OCI-LY3 (cell line): ENCODE results near the gene RSAD1.

ENCODE experiments used
- CTCF ChIP-seq: fragments of 200-600, 300-600 bp; sonication (generic); IDR thresholded peaks from 2 replicates; pipeline ENCODE4 v1.5.1; 2014; ENCODE audit warnings: antibody characterized with exemption, low read length, low read depth
- EZH2phosphoT487 ChIP-seq: fragments of 200-600 bp; shearing (Covaris generic); IDR thresholded peaks from 2 replicates; pipeline ENCODE4 v1.6.1; 2018; ENCODE audit warnings: antibody characterized with exemption, mixed run types, low read depth

- TF ChIP-seq CTCF (no peak), EZH2phosphoT487 (no peak)
Observed at GRCh38 chr17:50505591-50506130, 27.0 kb downstream of the RSAD1 start.
